HG03520 (cell line): Measurements from ENCODE around the gene GRB2.
"Not testable (repeated sequence)": the region's sequence is repeated elsewhere in the genome, so short reads cannot be mapped to it uniquely, and the experiment has no call there.

Source experiments
- ATAC-seq: cut with Tn5 transposase; IDR thresholded peaks from one replicate; pipeline ENCODE4 v1.9.1; 2021; ENCODE audit warnings: mild to moderate bottlenecking, moderate library complexity; ENCODE audit not compliant: unreplicated experiment

GRB2 gene

GRCh38 chr17:75405365-75406221 is at the start of gene GRB2:
Gene GRB2, minus strand, starts transcription at chr17:75405678. Its CDS starts 12,050 bp downstream, at chr17:75393628.
- ATAC-seq: peak; percentile 63

GRCh38 chr17:75454672-75455071 is 49.2 kb upstream of the GRB2 start:
- not testable (repeated sequence) for ATAC-seq

DNA sequence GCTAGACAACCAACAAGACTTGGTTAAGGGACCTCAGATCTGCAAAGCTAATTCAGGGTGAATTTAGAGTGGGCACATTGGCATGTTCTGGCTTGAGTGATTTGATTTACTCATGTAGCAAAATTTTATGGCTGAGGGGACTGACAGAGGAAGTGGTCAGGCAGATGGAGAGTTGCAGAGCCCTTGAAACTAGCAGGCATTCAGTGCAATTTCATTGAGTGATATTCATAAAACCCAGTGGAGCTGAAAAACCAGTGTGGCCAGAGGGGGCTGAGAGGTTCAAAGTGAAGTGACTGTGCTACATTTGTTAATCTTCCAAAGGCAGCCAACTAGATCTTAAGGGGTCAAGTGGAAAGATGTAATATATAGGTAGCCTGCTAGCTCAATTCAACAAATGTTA is 48.7 kb upstream of the GRB2 start:
- no peak for ATAC-seq

DNA sequence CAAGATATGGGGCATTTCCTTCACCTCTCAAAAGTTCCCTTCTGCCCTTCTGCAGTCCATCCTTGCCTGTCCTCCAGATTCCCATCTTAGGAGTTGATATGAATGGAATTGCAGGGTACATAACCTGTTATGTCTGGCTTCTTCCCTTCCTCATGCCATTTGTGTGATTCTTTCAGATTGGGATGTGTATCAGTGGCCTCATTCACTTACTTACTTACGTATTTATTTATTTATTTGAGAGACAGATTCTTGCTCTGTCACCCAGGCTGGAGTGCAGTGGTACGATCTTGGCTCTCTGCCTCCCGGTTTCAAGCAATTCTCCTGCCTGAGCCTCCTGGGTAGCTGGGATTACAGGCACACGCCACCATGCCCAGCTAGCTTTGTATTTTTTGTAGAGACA is 44.8 kb upstream of the GRB2 start:
- ATAC-seq: no peak

GRCh38 chr17:75447951-75448856 is 42.7 kb upstream of the GRB2 start:
- no peak for ATAC-seq

GRCh38 chr17:75445896-75446295 is 40.4 kb upstream of the GRB2 start:
- ATAC-seq: not testable (repeated sequence)

- ATAC-seq: no peak
Observed at GRCh38 chr17:75445296-75445695, 39.8 kb upstream of the GRB2 start.

GRCh38 chr17:75442168-75443103 is 37.0 kb upstream of the GRB2 start:
- ATAC-seq: no peak

DNA sequence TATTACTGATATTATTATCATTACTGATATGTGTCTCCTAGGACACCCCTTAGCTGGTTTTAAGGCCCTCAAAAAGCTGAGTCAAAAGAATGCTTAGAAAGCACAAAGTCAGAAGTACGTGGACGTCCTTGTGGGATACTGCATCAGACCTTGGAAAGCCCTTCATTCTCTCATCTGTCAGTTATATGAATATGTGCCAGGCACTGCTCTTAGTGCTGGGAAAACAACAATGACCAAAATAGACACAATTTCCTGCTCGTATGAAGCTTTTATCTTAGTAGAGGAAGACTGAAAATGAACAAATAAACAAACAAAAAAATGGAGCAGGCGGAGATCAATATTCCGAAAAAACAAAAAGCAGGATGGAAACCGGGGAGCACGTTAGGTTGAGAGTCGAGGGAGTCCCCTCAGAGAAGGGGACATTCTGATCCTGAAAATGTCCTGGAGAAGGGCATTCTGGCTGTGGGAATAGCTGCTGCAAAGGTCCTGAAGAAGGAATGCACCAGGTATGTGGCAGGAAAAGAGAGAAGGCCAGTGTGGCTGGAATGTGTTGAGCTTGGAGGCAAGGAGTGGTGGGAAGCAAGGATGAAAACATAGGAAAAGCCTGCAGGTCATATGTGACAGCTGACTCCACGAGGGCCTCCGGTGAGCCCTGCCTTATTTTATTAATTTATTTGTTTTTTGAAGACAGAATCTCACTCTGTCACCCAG is 35.4 kb upstream of the GRB2 start:
- no peak for ATAC-seq

DNA sequence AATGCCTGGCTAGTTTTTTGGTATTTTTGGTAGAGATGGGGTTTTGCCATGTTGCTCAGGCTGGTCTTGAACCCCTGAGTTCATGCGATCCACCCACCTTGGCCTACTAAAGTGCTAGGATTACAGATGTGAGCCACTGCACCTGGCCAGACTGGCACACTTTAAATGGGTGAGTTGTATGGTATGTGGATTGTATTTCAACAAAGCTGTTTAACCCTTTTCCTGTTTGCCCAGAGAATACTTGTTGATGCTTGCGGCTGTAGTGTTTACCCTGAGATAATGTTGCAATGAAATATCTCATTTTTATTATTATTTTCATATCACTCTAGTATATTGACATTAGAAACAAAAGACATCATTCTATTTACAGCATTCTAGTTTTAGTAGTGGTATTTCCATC is 33.8 kb upstream of the GRB2 start:
- ATAC-seq: no peak

GRCh38 chr17:75437404-75437803 is 31.9 kb upstream of the GRB2 start:
- not testable (repeated sequence) for ATAC-seq

GRCh38 chr17:75434433-75434832 is 29.0 kb upstream of the GRB2 start:
- not testable (repeated sequence) for ATAC-seq

DNA sequence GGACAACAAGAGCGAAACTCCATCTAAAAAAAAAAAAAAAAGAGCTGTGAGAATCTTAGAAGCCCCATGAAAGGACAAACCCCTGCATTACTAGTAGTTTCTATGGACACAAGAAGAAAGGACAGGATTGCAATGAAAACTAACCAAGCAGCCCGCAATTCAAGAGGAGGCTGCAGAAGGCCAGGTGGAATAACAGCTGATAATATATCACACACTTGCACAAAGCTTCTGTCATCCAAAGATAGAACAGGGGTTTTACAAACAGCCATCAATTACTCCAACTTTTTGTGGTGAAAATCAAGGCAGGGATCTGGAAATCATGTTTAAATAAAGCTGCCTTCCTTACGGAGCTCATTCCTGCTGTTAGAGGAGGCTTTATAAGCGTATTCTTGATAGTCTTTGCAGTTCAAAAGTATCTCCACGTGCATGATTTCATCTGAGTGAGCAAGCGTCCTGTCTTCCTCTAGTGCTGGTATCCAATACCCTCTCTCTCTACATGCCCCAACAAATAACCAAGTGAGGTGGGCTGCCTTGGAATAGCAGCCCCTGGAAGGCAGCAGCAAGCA is 27.8 kb upstream of the GRB2 start:
- ATAC-seq: no peak

GRCh38 chr17:75430159-75430974 is 24.9 kb upstream of the GRB2 start:
- ATAC-seq: no peak

DNA sequence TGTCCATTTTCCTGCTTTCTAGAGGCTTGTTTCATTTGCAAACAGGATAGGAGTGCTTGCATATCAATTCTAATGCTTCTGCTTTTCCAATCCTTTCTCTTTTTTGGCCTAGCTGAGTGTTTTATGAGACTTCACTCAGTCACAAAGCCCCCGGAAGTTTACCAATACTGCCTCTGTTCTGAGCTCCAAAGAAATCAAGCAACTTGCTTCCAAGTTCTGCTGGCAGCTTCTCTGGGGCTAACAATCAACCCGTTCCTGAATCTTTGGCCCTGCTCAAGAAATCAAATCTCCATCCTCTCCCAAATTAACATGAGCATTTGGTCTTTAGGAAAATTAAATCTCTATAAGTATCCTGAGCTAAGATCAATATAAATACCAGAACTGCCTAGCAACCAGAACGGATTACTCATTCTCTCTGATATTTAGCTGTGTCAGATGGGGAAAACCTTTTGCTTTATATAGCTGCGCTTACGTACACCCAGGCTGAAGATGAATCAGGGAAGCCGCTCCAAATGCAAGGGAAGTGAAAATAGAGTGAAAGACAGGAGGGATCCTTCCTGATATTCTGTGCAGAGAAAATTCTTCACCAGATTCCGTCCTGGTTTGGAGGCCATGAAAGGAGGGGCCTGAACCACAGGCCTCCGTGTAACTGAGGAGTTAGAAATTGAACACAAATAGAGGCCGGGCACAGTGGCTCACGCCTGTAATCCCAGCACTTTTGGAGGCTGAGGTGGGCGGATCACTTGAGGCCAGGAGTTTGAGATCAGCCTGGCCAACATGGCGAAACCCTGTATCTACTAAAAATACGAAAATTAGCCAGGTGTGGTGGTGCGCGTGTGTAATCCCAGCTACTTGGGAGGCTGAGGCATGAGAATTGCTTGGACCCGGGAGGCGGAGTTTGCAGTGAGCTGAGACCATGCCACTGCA is 23.3 kb upstream of the GRB2 start:
- no peak for ATAC-seq

- no peak for ATAC-seq
Observed at GRCh38 chr17:75418531-75418930, 13.1 kb upstream of the GRB2 start.

DNA sequence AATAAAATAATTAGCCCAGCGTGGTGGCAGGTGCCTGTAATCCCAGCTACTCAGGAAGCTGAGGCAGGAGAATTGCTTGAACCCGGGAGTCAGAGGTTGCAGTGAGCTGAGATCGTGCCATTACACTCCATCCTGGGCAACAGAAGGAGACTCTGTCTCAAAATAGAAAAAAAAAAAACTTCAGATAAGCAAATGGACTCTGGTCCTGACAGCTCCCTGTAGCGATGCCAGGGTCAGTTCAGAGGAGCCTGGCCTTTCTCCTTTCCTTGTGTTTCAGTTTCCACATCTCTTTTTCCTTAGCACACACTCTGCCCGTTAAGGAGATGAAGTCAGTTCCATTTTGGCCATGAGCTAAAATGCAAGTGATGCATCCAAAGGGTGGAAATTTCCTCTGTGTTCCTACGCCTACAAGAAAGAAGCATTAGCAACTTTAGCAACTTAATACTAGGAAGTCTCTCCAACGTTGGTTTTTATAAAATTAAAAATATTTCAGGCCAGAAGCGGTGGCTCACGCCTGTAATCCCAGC is 11.6 kb upstream of the GRB2 start:
- ATAC-seq: no peak

DNA sequence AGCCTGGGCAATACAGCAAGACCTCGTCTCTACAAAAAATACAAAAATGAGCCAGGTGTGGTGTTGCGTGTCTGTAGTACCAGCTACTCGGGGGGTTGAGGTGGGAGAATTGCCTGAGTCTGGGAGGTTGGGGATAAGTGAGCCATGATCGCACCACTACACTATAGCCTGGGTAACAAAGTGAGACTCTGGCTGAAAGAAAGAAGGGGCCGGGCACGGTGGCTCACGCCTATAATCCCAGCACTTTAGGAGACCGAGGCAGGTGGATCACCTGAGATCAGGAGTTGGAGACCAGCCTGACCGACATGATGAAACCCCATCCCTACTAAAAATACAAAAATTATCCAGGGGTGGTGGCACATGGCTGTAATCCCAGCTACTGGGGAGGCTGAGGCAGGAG is 10.5 kb upstream of the GRB2 start:
- ATAC-seq: no peak
